Nephron progenitor cell (in vitro differentiated cells): ENCODE data around the gene RAB36.

Source experiments
- DNase-seq: peaks from one replicate; pipeline ENCODE4 v3.0.0; 2021
- H3K27ac Mint-ChIP-seq: 2 replicates; pipeline ENCODE4 v1.8.0; 2021; ENCODE audit warnings: mild to moderate bottlenecking, moderate library complexity, mixed read lengths
- H3K27me3 Mint-ChIP-seq: 2 replicates; pipeline ENCODE4 v1.8.0; 2021; ENCODE audit warnings: mild to moderate bottlenecking, low read depth, mixed read lengths; ENCODE audit not compliant: poor library complexity
- H3K36me3 Mint-ChIP-seq: 2 replicates; pipeline ENCODE4 v1.8.0; 2021; ENCODE audit warnings: low read depth, mixed read lengths
- H3K4me1 Mint-ChIP-seq: 2 replicates; pipeline ENCODE4 v1.8.0; 2021; ENCODE audit warnings: mixed read lengths
- H3K4me3 Mint-ChIP-seq: 2 replicates; pipeline ENCODE4 v1.8.0; 2021; ENCODE audit warnings: mild to moderate bottlenecking, moderate library complexity, mixed read lengths
- H3K9me3 Mint-ChIP-seq: 2 replicates; pipeline ENCODE4 v1.8.0; 2021; ENCODE audit warnings: mild to moderate bottlenecking, moderate library complexity, mixed read lengths
- CTCF ChIP-seq: fragments of 200-600 bp; sonication (generic); IDR thresholded peaks from 2 replicates; pipeline ENCODE4 v1.5.0; 2021; ENCODE audit warnings: antibody characterized with exemption

RAB36 gene

GRCh38 chr22:23176645-23177027 lies 31.4 kb downstream of the RAB36 start:
- no peak overlapping the region for H3K27ac Mint-ChIP-seq
- no peak for TF ChIP-seq CTCF
- no peak for DNase-seq
- H3K9me3 Mint-ChIP-seq = peaks cover 29% of the 10 kb centered on the region
- H3K36me3 Mint-ChIP-seq = peaks cover 23% of the 10 kb centered on the region
- peaks cover 17% of the 10 kb centered on the region for H3K4me1 Mint-ChIP-seq
- H3K4me3 Mint-ChIP-seq = no peak overlapping the region
- H3K27me3 Mint-ChIP-seq = peaks cover 7% of the 10 kb centered on the region

GRCh38 chr22:23177197-23177596 lies 31.9 kb downstream of the RAB36 start:
- Mint-ChIP-seq H3K36me3 (peaks cover 23% of the 10 kb centered on the region), H3K27me3 (peaks cover 12% of the 10 kb centered on the region), H3K9me3 (peaks cover 29% of the 10 kb centered on the region), H3K4me3 (no peak overlapping the region), H3K27ac (no peak overlapping the region), H3K4me1 (peaks cover 22% of the 10 kb centered on the region)
- TF ChIP-seq CTCF = no peak
- DNase-seq = no peak

- peaks cover 17% of the 10 kb centered on the region for H3K27me3 Mint-ChIP-seq
- H3K36me3 Mint-ChIP-seq = peaks cover 23% of the 10 kb centered on the region
- DNase-seq = peak; percentile 84
- H3K9me3 Mint-ChIP-seq = peaks cover 29% of the 10 kb centered on the region
- H3K4me1 Mint-ChIP-seq = peaks cover 37% of the 10 kb centered on the region
- peak; percentile 97 for TF ChIP-seq CTCF
- H3K4me3 Mint-ChIP-seq = peak overlapping the region; percentile 67
- no peak overlapping the region for H3K27ac Mint-ChIP-seq
Measured at GRCh38 chr22:23178512-23179254, 33.4 kb downstream of the RAB36 start.

DNA sequence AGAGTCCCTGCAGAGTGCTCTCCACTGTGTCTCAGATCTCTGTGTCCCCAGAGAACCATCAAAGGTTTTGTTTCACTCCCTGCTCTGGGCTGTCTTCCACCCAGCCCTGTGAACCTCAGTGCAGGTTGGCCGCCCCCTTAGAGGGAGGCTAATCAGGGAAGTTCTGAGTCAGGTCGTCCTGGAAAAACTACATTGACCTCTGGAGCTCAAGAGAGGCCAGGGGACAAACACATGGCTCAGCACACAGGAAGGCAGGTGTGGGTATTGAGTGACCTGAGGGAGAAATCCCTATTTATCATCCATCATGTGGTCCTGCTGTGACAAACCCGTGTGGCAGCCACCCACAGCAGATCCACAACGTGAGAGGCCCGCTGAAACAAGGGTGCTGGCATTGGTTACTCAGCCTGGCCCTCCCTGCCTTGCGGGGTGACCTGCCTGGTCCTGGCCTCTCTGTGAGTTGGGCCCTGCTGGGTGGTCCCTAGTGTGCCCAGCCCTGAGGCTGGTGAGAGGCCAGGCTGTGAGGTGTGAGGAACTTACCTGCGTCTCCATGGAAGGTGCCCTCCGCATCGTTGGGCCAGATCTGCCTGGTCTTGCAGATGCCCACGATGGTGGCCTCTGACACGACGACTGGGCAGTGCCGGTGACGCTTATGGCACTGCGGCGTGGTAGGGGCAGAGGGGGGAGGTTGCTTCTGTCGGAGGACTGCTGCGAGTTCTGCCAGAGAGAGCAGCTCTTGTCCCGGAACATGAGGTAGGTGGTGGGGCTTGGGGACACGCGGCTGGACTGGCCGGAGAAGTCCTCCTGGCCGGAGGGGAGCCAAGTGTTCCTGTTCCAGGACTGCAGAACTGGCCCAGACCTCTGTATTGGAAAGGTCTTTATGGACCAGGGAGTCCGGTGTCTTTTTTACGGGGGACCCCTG lies 34.4 kb downstream of the RAB36 start:
- H3K4me1 Mint-ChIP-seq = peaks cover 47% of the 10 kb centered on the region
- DNase-seq = no peak
- TF ChIP-seq CTCF = no peak
- H3K27ac Mint-ChIP-seq = peak overlapping the region; percentile 61
- peaks cover 24% of the 10 kb centered on the region for H3K9me3 Mint-ChIP-seq
- peaks cover 20% of the 10 kb centered on the region for H3K36me3 Mint-ChIP-seq
- peak overlapping the region; percentile 82 for H3K4me3 Mint-ChIP-seq
- peaks cover 17% of the 10 kb centered on the region for H3K27me3 Mint-ChIP-seq

GRCh38 chr22:23180301-23180892 lies 35.1 kb downstream of the RAB36 start, which contains the start of gene BCR:
Gene BCR (plus strand): TSS chr22:23180509. CDS start chr22:23180961, 452 bp downstream.
- H3K27me3 Mint-ChIP-seq = peaks cover 17% of the 10 kb centered on the region
- H3K36me3 Mint-ChIP-seq = peaks cover 23% of the 10 kb centered on the region
- H3K4me1 Mint-ChIP-seq = peaks cover 51% of the 10 kb centered on the region
- no peak for TF ChIP-seq CTCF
- H3K4me3 Mint-ChIP-seq = peak within 1 kb of the TSS; percentile 87
- DNase-seq = peak; percentile 76
- peaks cover 20% of the 10 kb centered on the region for H3K9me3 Mint-ChIP-seq
- H3K27ac Mint-ChIP-seq = peak within 1 kb of the TSS; percentile 61
